HepG2 (cell line): Measurements from ENCODE around the gene STAC. TPM values are rescaled to one million over a fixed set of nuclear protein-coding genes. Genes with fewer than 3 reads are reported as not detected.

ENCODE experiments used
- ATAC-seq: fragments of 200-7000 bp; cut with Tn5 transposase; 3 replicates; pipeline ENCODE4 v1.9.1; 2020; ENCODE audit warnings: mild to moderate bottlenecking, moderate library complexity
- BruUV-seq: library from RNA; stranded (reverse); fragments of 400-500 nt; replicated peaks from 2 replicates; lab custom pipeline; 2021; lab: Mats Ljungman, UMichigan
- CTCF ChIA-PET: fragments of 300-600 bp; formaldehyde crosslinking; extraction: SDS; loops from one replicate; lab custom pipeline; 2021; ENCODE audit warnings: low total read pairs, inconsistent platforms, low intra/inter-chr PET ratio; lab: Yijun Ruan, JAX
- POLR2A ChIA-PET: fragments of 350-600 bp; sonication (Branson Sonifier 250); formaldehyde crosslinking; loops from one replicate; lab custom pipeline; 2020; ENCODE audit warnings: antibody characterized with exemption, inconsistent platforms; lab: Yijun Ruan, JAX
- DNase-seq: peaks from one replicate; pipeline ENCODE4 v3.0.0-alpha.2; 2015; ENCODE audit warnings: low spot score
- FAIRE-seq: peaks from 3 replicates; lab custom pipeline; 2011; peaks lifted over from hg19 to GRCh38; lab: Jason Lieb, UNC
- H2AFZ ChIP-seq: one replicate; pipeline ENCODE4 v1.6.1; 2011; ENCODE audit warnings: low read length, inconsistent platforms
- H3K27ac ChIP-seq: fragments of 300-600 bp; 3 replicates; pipeline ENCODE4 v1.8.0; 2011; ENCODE audit warnings: mixed run types, mild to moderate bottlenecking, mixed read lengths, low read length, inconsistent platforms; ENCODE audit not compliant: insufficient read depth; ENCODE audit errors: extremely low read length
- H3K27me3 ChIP-seq, 2 experiments: fragments of 200-600 bp in 1 of 2; 2 replicates in 1 of 2; 3 replicates in 1 of 2; pipeline versions ENCODE4 v1.6.0 to v1.8.0; 2011; ENCODE audit warnings: low read length in 2 of 2, mild to moderate bottlenecking in 2 of 2, moderate library complexity in 2 of 2, inconsistent platforms in 1 of 2; ENCODE audit not compliant: insufficient read depth in 2 of 2, control insufficient read depth in 1 of 2
- H3K36me3 ChIP-seq, 2 experiments: fragments of 200-600 bp in 1 of 2; replicated peaks in 1 of 2; 2 replicates in 1 of 2; 3 replicates in 1 of 2; pipeline versions ENCODE4 v1.5.1 to v1.8.0; 2011; ENCODE audit warnings: low read length in 2 of 2, inconsistent platforms in 1 of 2; ENCODE audit not compliant: insufficient read depth in 2 of 2, control insufficient read depth in 1 of 2
- H3K4me1 ChIP-seq: 2 replicates; pipeline ENCODE4 v1.5.1; 2012; ENCODE audit warnings: low read length, inconsistent platforms; ENCODE audit not compliant: insufficient read depth
- H3K4me2 ChIP-seq: 2 replicates; pipeline ENCODE4 v1.6.0; 2011; ENCODE audit warnings: low read depth, low read length, inconsistent platforms
- H3K4me3 ChIP-seq, 3 experiments: fragments of 200-600 bp in 1 of 3; sonication (generic), shearing (Covaris generic) in 1 of 3; replicated peaks in 1 of 3; 2 replicates each; pipeline ENCODE4 v1.5.1; 2011 to 2016; ENCODE audit warnings: low read length in 3 of 3, inconsistent platforms in 2 of 3, low read depth in 2 of 3, mild to moderate bottlenecking in 2 of 3, control low read depth in 1 of 3, mixed read lengths in 1 of 3; ENCODE audit not compliant: insufficient read depth in 1 of 3
- H3K79me2 ChIP-seq: one replicate; pipeline ENCODE4 v1.6.1; 2011; ENCODE audit warnings: low read length, inconsistent platforms; ENCODE audit not compliant: insufficient read depth
- H3K9ac ChIP-seq: 2 replicates; pipeline ENCODE4 v1.6.0; 2011; ENCODE audit warnings: mild to moderate bottlenecking, low read depth, low read length, inconsistent platforms; ENCODE audit not compliant: insufficient read depth
- H3K9me3 ChIP-seq: 2 replicates; pipeline ENCODE4 v1.5.1; 2012; ENCODE audit warnings: mild to moderate bottlenecking, low read length
- H4K20me1 ChIP-seq: 2 replicates; pipeline ENCODE4 v1.6.0; 2011; ENCODE audit warnings: inconsistent platforms, mild to moderate bottlenecking, low read length, moderate library complexity; ENCODE audit not compliant: insufficient read depth
- CEBPB ChIP-seq: IDR thresholded peaks from 2 replicates; pipeline ENCODE4 v1.6.1; 2011; ENCODE audit warnings: low read depth, low read length, improper control_type of control experiment, borderline replicate concordance
- CERS6 ChIP-seq: sonication (generic); formaldehyde crosslinking; IDR thresholded peaks from 2 replicates; pipeline ENCODE4 v1.5.0; 2020; ENCODE audit warnings: missing genetic modification reagents
- ELK4 ChIP-seq: sonication (generic); formaldehyde crosslinking; IDR thresholded peaks from 2 replicates; pipeline ENCODE4 v1.9.0; 2021; ENCODE audit warnings: missing genetic modification reagents, borderline replicate concordance
- FOXK1 ChIP-seq: sonication (generic); formaldehyde crosslinking; IDR thresholded peaks from 2 replicates; pipeline ENCODE4 v1.4.0; 2020; ENCODE audit warnings: low read depth, missing genetic modification reagents, borderline replicate concordance
- GMEB2 ChIP-seq: IDR thresholded peaks from 2 replicates; pipeline ENCODE4 v1.6.1; 2016; ENCODE audit warnings: missing biosample characterization, missing genetic modification reagents, low read depth
- HNRNPL ChIP-seq: fragments of 200-400 bp; formaldehyde crosslinking; IDR thresholded peaks from 2 replicates; pipeline ENCODE4 v1.6.1; 2017; ENCODE audit warnings: mild to moderate bottlenecking, low read depth, low read length
- JDP2 ChIP-seq: sonication (generic); formaldehyde crosslinking; IDR thresholded peaks from 2 replicates; pipeline ENCODE4 v1.8.1; 2022; ENCODE audit warnings: missing genetic modification reagents, borderline replicate concordance
- MEF2D ChIP-seq: sonication (generic); formaldehyde crosslinking; IDR thresholded peaks from 2 replicates; pipeline ENCODE4 v1.5.1; 2020; ENCODE audit warnings: mild to moderate bottlenecking, missing genetic modification reagents
- PBX2 ChIP-seq: IDR thresholded peaks from 2 replicates; pipeline ENCODE4 v1.6.1; 2016; ENCODE audit warnings: control low read depth
- RELA ChIP-seq: sonication (generic); formaldehyde crosslinking; IDR thresholded peaks from 2 replicates; pipeline ENCODE4 v1.4.0; 2020; ENCODE audit warnings: missing genetic modification reagents
- TRIM24 ChIP-seq: sonication (generic); formaldehyde crosslinking; IDR thresholded peaks from 2 replicates; pipeline ENCODE4 v1.8.0; 2022; ENCODE audit warnings: mild to moderate bottlenecking, missing genetic modification reagents
- ZBTB44 ChIP-seq: sonication (generic); formaldehyde crosslinking; IDR thresholded peaks from 2 replicates; pipeline ENCODE4 v1.4.0; 2020; ENCODE audit warnings: missing genetic modification reagents
- ZNF549 ChIP-seq: sonication (generic); formaldehyde crosslinking; IDR thresholded peaks from 2 replicates; pipeline ENCODE4 v1.5.0; 2020; ENCODE audit warnings: missing genetic modification reagents
- ZNF557 ChIP-seq: sonication (generic); formaldehyde crosslinking; IDR thresholded peaks from 2 replicates; pipeline ENCODE4 v1.4.0; 2020; ENCODE audit warnings: missing genetic modification reagents
- ZNF567 ChIP-seq: sonication (generic); formaldehyde crosslinking; IDR thresholded peaks from 2 replicates; pipeline ENCODE4 v1.8.1; 2023; ENCODE audit warnings: mild to moderate bottlenecking, missing genetic modification reagents, borderline replicate concordance
- ZNF572 ChIP-seq: sonication (generic); formaldehyde crosslinking; IDR thresholded peaks from 2 replicates; pipeline ENCODE4 v1.5.1; 2020; ENCODE audit warnings: mild to moderate bottlenecking, missing genetic modification reagents
- in situ Hi-C: cut with HindIII; loops from 2 replicates; pipeline ENCODE4 v1.10.0; 2017; ENCODE audit warnings: low pct_unique_long_range_greater_than_20kb; ENCODE audit not compliant: extremely low pct_ligation_motif_present
- intact Hi-C: fragments of 100-400 bp; cut with micrococcal nuclease; formaldehyde crosslinking; loops from one replicate; pipeline ENCODE4 v1.10.0; 2022; ENCODE audit not compliant: unreplicated experiment
- polyA plus RNA-seq, 8 experiments: library from polyadenylated mRNA; depleted of rRNA in 3 of 8; stranded (reverse) in 7 of 8; unstranded in 1 of 8; fragments of >200 nt; fragmentation: Illumina TruSeq in 4 of 8; extraction: Trizol in 4 of 8; gene quantifications; 2 replicates each; pipeline versions ENCODE4 v1.2.1 to v1.2.3, GENCODE V29; 2011 to 2016; ENCODE audit warnings: low read depth in 4 of 8, missing spikeins in 1 of 8, mixed read lengths in 1 of 8; ENCODE audit not compliant: insufficient read depth in 1 of 8
- total RNA-seq, 5 experiments: library from RNA; depleted of rRNA; stranded (reverse); fragments of >200 nt; fragmentation: Illumina TruSeq; extraction: Trizol; gene quantifications; 2 replicates each; pipeline ENCODE4 v1.2.3, GENCODE V29; 2016; ENCODE audit warnings: low read depth in 1 of 5

The STAC gene
- total and polyA plus RNA-seq, 2 of the 13 experiments (the other 11 are each of a cell fraction or from before 2014, with no cell fraction given) = not detected

- no peak overlapping the region for H2AFZ ChIP-seq
- H3K27me3 ChIP-seq = no peaks in the 10 kb centered on the region
- FAIRE-seq = no peak
- POLR2A ChIA-PET = no interaction called here
- ATAC-seq = no peak
- TF ChIP-seq HNRNPL = no peak
- no peak for TF ChIP-seq ZNF572 (CRISPR knock-in tag)
- no peak for TF ChIP-seq ZNF549
- no peak for TF ChIP-seq ZNF557
- no peak for TF ChIP-seq RELA (CRISPR knock-in tag)
- no peak for TF ChIP-seq JDP2 (CRISPR knock-in tag)
- no peak for TF ChIP-seq CERS6 (CRISPR knock-in tag)
- no peak for TF ChIP-seq MEF2D
- no peak for TF ChIP-seq ZBTB44
- no peak for TF ChIP-seq ELK4 (CRISPR knock-in tag)
- TF ChIP-seq GMEB2 (CRISPR knock-in tag) = no peak
- no peak for TF ChIP-seq CEBPB
- no peak for TF ChIP-seq ZNF567 (CRISPR knock-in tag)
- TF ChIP-seq FOXK1 (CRISPR knock-in tag) = no peak
- TF ChIP-seq PBX2 (CRISPR knock-in tag) = no peak
- no peak for TF ChIP-seq TRIM24 (CRISPR knock-in tag)
- H3K4me2 ChIP-seq = no peak overlapping the region
- no peak overlapping the region for H3K27ac ChIP-seq
- H3K79me2 ChIP-seq = no peaks in the 10 kb centered on the region
- H4K20me1 ChIP-seq = no peaks in the 10 kb centered on the region
- in situ Hi-C loops (no loop called here), intact Hi-C loops (no loop called here)
- no peaks in the 10 kb centered on the region for H3K36me3 ChIP-seq
- no peak for DNase-seq
- H3K4me1 ChIP-seq = no peaks in the 10 kb centered on the region
- no peaks in the 10 kb centered on the region for H3K9me3 ChIP-seq
- CTCF ChIA-PET = no interaction called here
- H3K9ac ChIP-seq = no peak overlapping the region
- H3K4me3 ChIP-seq = no peak overlapping the region
- no TSS peak for BruUV-seq
Observed at GRCh38 chr3:36403661-36404060, 23.4 kb downstream of the STAC start.
